IPS-11a (cell line): Measurements from ENCODE around the gene DHX58.

Source experiments
- H3K4me3 ChIP-seq: one replicate; pipeline ENCODE4 v1.5.1; 2013; ENCODE audit warnings: low read depth, low read length, control low read depth

The DHX58 gene

GRCh38 chr17:42056635-42057034, 55.9 kb downstream of the DHX58 start:
- H3K4me3 ChIP-seq, result no peak overlapping the region

- no peak overlapping the region for H3K4me3 ChIP-seq
Measured at GRCh38 chr17:42055496-42055895, 57.0 kb downstream of the DHX58 start.

- H3K4me3 ChIP-seq, result no peak overlapping the region
Measured at GRCh38 chr17:42055027-42055426, 57.5 kb downstream of the DHX58 start.

GRCh38 chr17:42053731-42054500, 58.6 kb downstream of the DHX58 start:
- no peak overlapping the region for H3K4me3 ChIP-seq

- no peak overlapping the region for H3K4me3 ChIP-seq
Measured at GRCh38 chr17:42052346-42052877, 60.1 kb downstream of the DHX58 start.

GRCh38 chr17:42051645-42052044, 60.9 kb downstream of the DHX58 start:
- no peak overlapping the region for H3K4me3 ChIP-seq
